CD1c-positive myeloid dendritic cell (primary cell): ENCODE measurements around the gene UEVLD.

Source experiments
- DNase-seq: peaks from one replicate; pipeline ENCODE4 v3.0.0-alpha.2; 2016; ENCODE audit errors: extremely low spot score

Gene UEVLD

DNA sequence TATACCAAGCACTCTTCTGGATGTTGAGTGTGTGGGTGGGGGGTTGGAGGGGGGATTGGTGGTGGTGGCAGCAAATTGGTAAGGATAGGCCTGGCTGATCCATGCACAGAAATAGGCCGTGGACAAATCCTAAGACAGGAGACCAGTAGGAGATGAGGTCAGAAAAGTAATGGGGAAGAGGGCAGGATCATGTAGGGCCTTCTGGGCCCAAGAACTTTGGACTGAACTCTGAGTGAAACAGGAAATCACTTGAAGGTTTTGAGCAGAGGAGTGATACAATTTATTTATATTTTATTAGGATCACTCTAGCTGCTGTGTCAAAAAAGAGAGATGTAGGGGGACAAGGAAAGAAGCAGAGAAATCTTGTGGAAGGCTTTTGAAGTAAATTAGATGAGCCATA, 90.5 kb downstream of the UEVLD start:
- DNase-seq, result no peak

DNA sequence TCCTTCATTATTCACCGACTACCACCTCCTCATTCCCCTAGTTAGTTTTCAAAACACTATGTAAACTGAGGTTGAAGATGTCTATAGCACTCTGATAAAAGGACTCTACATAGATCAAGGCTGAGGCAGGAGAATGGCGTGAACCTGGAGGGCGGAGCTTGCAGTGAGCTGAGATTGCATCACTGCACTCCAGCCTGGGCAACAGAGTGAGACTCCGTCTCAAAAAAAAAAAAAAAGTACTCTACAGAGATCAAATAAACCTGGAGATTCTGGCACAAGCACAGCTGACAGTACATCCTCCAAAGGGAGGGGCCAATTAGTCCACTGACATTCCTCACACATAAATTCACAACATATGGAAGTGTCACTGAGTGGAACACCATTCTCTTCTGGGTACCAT, 92.8 kb downstream of the UEVLD start:
- DNase-seq, result no peak

DNA sequence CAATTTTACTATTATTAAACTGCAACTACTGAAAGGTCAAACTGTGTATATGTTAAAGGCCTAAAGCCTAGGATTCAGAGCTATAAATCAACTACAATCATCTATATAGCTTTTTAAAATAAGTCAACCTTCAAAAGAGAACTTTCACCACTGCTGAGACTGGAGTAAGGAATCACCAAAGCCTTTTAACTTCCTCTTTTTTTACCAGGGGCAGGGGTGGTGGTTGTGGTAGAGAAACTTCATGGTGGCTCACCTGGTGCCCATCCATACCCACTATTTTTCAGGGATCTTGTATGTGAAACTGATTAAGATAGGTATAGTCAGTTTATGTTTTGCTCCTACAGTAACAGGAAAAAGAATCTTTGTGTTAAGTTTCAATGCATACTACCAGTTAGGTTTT, 93.3 kb downstream of the UEVLD start:
- DNase-seq, result no peak

DNA sequence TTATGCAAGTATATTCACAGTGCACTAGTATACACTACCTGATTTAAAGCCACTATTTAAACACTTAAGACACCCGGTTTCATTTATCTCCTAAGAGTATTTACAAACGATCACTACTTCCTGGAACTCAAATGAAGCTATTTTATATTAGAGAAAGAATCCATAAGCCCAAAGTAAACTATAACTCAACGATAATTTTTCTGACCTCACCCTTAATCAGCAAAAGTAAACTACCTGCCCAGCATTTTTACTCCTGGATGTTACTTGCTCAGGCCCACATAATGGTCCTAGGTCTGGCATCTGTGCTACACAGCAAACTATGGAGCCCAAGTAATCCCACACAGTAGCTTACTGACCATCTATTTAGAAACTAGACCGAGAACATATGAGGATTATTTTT, 95.2 kb downstream of the UEVLD start:
- DNase-seq, result no peak

GRCh38 chr11:18492888-18493287, 95.6 kb downstream of the UEVLD start:
- DNase-seq, result no peak

- no peak for DNase-seq
These were observed 96.6 kb downstream of the UEVLD start for GRCh38 chr11:18491924-18492323.

- no peak for DNase-seq
These were observed 97.6 kb downstream of the UEVLD start for GRCh38 chr11:18490736-18491485.

GRCh38 chr11:18490319-18490718, 98.2 kb downstream of the UEVLD start:
- no peak for DNase-seq

DNA sequence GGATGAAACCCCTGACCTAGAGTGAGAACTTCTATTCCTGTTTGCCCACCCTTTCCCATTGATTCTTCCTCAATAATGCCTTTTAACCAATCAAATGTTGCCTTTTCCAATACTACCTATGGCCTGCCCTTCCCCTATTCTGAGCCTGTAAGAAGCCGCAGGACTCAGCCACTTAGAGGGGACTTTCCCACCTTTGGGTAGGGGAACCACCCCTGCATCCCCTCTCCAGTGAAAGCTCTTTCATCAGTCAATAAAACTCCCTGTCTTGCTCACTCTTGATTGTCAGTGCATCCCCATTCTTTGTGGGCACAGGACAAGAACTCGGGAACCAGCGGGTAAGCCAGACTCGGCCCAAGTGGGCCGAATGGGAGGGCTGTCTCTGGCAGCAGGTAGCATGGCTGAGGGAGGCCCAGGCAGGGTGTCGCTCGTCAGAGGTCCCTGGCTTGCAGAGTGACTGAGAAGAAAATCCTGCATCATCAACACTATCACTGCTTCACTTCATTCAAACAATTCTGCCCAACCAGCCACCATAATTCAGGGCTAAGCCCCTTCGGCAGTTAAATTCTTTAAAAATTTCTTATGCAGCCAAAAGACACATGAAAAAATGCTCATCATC, 102.5 kb downstream of the UEVLD start:
- no peak for DNase-seq
